GM06990 (cell line): Measurements from ENCODE around the gene CTU2.

Source experiments
- DNase-seq: peaks from one replicate; pipeline ENCODE4 v3.0.0-alpha.2; 2011; ENCODE audit not compliant: insufficient read length; ENCODE audit errors: extremely low read depth
- H3K27me3 ChIP-seq: replicated peaks from 2 replicates; pipeline ENCODE4 v1.6.0; 2011; ENCODE audit warnings: low read length; ENCODE audit not compliant: control insufficient read depth, insufficient read depth
- H3K36me3 ChIP-seq: 2 replicates; pipeline ENCODE4 v1.5.1; 2011; ENCODE audit warnings: low read length; ENCODE audit not compliant: control insufficient read depth, insufficient read depth
- H3K4me3 ChIP-seq: replicated peaks from 2 replicates; pipeline ENCODE4 v1.5.1; 2011; ENCODE audit warnings: low read depth, mild to moderate bottlenecking, control low read depth, low read length
- TF ChIP-seq, protein P1 (sequence below): IDR thresholded peaks from 2 replicates; pipeline ENCODE4 v1.5.1; 2011; ENCODE audit warnings: low read length, control low read depth, mild to moderate bottlenecking, inconsistent platforms; ENCODE audit not compliant: insufficient read depth, poor library complexity, severe bottlenecking

CTU2 gene

DNA sequence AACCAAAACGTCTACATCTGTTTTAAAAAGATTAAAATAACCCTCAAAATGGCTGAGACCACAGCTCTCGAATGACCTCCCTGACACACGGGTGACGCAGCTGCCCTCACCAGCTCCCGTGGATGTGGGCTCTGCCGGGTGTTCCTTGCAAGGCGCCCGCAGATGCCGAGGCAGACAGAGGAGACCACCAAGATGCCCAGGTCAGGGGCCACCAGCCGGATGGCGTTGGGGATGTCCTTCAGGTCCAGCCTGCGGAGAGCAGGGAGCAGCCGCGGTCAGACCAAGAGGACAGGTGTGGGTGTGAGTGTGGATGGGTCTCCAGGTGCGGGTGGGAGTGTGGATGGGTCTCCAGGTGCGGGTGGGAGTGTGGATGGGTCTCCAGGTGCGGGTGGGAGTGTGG is 35.1 kb downstream of the CTU2 start:
- Histone ChIP-seq H3K36me3 (peaks cover 18% of the 10 kb centered on the region), H3K4me3 (no peak overlapping the region), H3K27me3 (no peaks in the 10 kb centered on the region)
- TF ChIP-seq, protein P1, sequence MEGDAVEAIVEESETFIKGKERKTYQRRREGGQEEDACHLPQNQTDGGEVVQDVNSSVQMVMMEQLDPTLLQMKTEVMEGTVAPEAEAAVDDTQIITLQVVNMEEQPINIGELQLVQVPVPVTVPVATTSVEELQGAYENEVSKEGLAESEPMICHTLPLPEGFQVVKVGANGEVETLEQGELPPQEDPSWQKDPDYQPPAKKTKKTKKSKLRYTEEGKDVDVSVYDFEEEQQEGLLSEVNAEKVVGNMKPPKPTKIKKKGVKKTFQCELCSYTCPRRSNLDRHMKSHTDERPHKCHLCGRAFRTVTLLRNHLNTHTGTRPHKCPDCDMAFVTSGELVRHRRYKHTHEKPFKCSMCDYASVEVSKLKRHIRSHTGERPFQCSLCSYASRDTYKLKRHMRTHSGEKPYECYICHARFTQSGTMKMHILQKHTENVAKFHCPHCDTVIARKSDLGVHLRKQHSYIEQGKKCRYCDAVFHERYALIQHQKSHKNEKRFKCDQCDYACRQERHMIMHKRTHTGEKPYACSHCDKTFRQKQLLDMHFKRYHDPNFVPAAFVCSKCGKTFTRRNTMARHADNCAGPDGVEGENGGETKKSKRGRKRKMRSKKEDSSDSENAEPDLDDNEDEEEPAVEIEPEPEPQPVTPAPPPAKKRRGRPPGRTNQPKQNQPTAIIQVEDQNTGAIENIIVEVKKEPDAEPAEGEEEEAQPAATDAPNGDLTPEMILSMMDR, result no peak
- no peak for DNase-seq

DNA sequence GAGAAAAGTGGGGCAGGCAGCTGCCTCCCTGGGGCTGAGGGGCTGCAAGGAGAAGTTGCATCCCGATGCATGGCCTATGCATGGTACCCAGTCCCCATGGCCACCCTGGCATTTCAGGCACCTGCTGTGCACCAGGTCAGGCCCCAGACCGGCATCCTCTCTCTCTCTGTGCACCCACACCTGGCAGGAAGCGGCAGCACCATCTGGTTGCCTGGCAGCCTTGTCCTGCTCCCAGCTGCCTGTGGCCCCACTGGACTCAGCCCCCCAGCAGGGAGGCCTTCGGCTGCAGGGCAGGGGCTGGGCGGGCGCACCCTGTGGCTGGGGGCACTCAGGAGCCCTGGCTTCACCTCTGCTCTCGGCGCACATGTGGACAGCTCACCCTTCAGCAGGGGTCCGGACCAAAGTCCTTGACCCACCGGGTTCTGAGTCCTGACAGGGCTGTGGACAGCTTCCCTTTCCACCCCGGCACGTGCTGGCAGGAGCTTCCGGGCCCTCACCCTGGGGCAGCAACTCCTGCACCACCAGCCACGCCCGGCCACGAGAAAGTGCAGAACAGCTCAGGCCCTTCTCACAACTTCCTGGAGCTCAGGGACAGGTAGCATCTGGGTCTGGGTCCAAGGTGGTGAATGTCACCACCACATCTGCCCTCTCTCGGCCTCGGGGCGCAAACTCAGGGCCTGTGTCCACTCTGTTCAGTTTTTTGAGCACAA is 36.7 kb downstream of the CTU2 start:
- peaks cover 17% of the 10 kb centered on the region for H3K36me3 ChIP-seq
- TF ChIP-seq, protein P1, result no peak
- DNase-seq, result no peak
- H3K27me3 ChIP-seq, result no peaks in the 10 kb centered on the region
- H3K4me3 ChIP-seq, result no peak overlapping the region

DNA sequence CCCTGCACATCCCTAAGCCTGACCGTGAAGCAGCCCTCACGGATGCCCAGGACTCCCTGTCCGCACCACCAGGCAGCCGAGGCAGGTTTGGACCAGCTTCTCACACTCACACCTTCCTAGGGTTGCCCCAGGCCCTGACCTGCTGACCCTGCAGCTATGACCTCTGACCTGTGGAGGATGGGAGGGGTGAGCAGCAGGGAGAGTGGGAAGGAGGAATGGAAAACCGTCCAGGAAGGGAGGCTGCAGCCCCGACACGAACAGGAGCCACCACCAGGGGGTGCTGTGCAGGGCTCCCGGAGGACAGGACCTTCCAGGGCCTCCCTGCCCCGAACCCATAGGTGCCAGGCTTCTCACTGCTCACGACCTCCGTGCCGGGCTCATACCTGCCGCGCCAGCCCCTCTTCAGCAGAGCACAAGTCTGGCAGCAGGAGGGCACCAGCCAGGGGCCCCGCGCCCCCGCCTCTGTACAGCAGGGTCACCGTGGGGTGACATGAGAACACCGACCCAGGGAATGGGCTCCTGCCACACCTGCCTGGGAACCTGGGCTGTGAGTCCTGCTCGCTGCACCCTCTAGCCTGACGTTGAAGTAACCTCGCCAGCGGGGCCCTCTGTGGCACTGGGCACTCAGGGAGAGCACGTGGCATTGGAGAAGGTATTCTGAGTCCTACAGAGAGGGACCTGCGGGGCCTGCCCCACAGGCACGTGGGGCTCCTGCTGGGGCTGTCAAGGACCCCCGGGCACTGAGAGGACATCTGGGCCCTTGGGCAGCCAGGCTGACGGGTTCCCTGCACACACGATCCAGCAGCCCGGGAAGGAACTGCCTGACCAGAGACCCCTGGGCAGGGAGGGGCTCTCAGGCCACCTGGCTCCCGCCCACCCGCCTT is 37.6 kb downstream of the CTU2 start:
- Histone ChIP-seq H3K36me3 (peaks cover 11% of the 10 kb centered on the region), H3K4me3 (no peak overlapping the region), H3K27me3 (no peaks in the 10 kb centered on the region)
- peak; percentile 48 for DNase-seq
- TF ChIP-seq, protein P1, result peak; percentile 87

DNA sequence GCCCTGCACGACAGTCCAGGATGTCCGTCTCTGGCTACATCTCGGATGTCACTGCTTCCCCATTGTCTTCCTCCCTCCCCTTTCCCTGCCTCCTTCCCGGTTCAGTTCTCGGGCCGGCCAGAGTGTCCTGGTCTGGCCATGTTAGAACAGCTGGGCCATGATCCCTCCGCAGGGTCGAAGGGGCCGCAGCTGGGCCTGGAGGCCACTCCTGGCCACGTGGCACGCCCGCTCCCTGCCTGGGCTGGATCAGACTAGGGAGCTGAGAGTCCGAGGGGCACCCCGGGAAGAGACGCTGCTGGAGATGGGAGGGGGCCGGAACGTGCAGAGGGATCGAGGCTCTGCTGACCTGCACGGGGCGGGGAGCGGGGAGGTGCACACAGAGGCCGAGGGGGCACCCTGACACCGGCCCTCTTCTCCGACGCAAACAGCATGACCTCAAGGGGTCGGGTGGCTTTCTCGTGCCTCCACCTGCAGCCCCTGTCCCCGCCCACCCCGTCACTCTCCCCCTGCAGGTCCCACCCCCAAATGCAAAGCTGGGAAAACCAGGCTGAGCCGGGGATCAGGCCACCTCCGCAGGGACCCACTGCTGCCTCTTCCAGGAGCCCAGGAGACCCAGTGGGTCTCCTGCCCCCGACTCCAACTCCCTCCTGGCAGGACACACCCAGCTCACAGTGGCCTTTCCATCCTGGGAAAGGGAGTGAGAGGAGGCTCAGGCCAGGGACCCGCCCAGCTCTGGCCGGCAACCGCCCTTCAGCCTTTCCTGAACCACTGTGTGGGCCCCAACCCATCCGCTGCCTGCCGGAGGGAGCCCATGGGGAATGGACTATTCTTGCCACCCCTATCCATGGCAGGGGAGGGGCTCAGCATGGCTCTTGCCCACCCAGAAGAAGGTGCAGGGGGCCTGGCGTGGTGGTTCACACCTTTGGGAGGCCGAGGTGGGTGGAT is 38.5 kb downstream of the CTU2 start:
- no peak overlapping the region for H3K4me3 ChIP-seq
- no peaks in the 10 kb centered on the region for H3K27me3 ChIP-seq
- DNase-seq, result no peak
- peaks cover 11% of the 10 kb centered on the region for H3K36me3 ChIP-seq
- TF ChIP-seq, protein P1, result no peak

DNA sequence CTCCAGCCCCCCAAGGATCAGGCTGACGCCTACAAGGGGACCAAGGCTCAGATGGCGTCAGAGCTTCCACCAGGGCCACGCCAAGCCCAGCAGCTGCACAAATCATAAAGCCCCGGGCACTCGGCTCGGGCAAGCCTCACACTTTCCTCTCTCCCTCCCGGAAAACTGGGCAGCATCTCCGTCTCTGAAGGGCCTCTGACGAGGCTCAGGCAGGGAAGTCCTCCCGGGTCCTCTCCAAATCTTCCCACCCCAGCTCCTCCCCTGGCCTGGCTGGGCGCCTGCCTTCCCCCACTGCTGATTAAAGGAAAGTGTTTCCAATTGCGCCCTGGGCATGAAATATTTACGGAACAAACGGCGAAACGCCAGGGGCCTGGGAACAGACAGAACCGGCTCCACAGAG is 40.2 kb downstream of the CTU2 start:
- H3K27me3 ChIP-seq, result no peaks in the 10 kb centered on the region
- no peak overlapping the region for H3K4me3 ChIP-seq
- TF ChIP-seq, protein P1, result no peak
- peaks cover 4% of the 10 kb centered on the region for H3K36me3 ChIP-seq
- DNase-seq, result no peak
